Activated T-helper 1 cell treated with Interleukin-2 at 50 U/mL for 16 hours (primary cell): ENCODE results near the gene KRTAP12-4.
"Not testable (repeated sequence)": the region's sequence is repeated elsewhere in the genome, so short reads cannot be mapped to it uniquely, and the experiment has no call there.

ENCODE experiments used
- DNase-seq: peaks from one replicate; pipeline ENCODE4 v3.0.0-alpha.2; 2020; ENCODE audit warnings: low read depth

The KRTAP12-4 gene

GRCh38 chr21:44653656-44654575 is 543 bp downstream of the KRTAP12-4 start:
- DNase-seq, result peak; percentile 40

GRCh38 chr21:44653123-44653522 is 1.3 kb downstream of the KRTAP12-4 start:
- no peak for DNase-seq

- DNase-seq, result no peak
These were observed 3.3 kb downstream of the KRTAP12-4 start for GRCh38 chr21:44650973-44651675.

GRCh38 chr21:44650265-44650972 is 4.0 kb downstream of the KRTAP12-4 start:
- DNase-seq, result no peak

- no peak for DNase-seq
These were observed 4.8 kb downstream of the KRTAP12-4 start for GRCh38 chr21:44649521-44650100.

- no peak for DNase-seq
These were observed 5.7 kb downstream of the KRTAP12-4 start for GRCh38 chr21:44648557-44649311.

GRCh38 chr21:44647222-44647552 is 7.3 kb downstream of the KRTAP12-4 start:
- DNase-seq, result no peak

- not testable (repeated sequence) for DNase-seq
These were observed 7.9 kb downstream of the KRTAP12-4 start, which contains the start of gene KRTAP10-11 for GRCh38 chr21:44646366-44647221. TSS of gene KRTAP10-11 (plus strand) at chr21:44646414. CDS start at chr21:44646459, 45 bp downstream.

- no peak for DNase-seq
These were observed 9.6 kb downstream of the KRTAP12-4 start for GRCh38 chr21:44644878-44645277.

GRCh38 chr21:44643741-44644310 is 10.6 kb downstream of the KRTAP12-4 start:
- no peak for DNase-seq

GRCh38 chr21:44640761-44641160 is 13.7 kb downstream of the KRTAP12-4 start:
- no peak for DNase-seq

GRCh38 chr21:44639331-44639655 is 15.2 kb downstream of the KRTAP12-4 start:
- no peak for DNase-seq

GRCh38 chr21:44638506-44639330 is 15.7 kb downstream of the KRTAP12-4 start:
- not testable (repeated sequence) for DNase-seq

- not testable (repeated sequence) for DNase-seq
These were observed 16.6 kb downstream of the KRTAP12-4 start for GRCh38 chr21:44637851-44638348.

- no peak for DNase-seq
These were observed 17.2 kb downstream of the KRTAP12-4 start, which contains the start of gene KRTAP10-10 for GRCh38 chr21:44637018-44637850. TSS of gene KRTAP10-10 (plus strand) at chr21:44637356. CDS start at chr21:44637418, 62 bp downstream.

- no peak for DNase-seq
These were observed 18.0 kb downstream of the KRTAP12-4 start for GRCh38 chr21:44636209-44637017.

- no peak for DNase-seq
These were observed 22.4 kb downstream of the KRTAP12-4 start for GRCh38 chr21:44632067-44632466.
